ENCODE measurements around the gene METTL21C.

GRCh38 chr13:102698649-102698980 lies 3.8 kb upstream of the METTL21C start:
- TF ChIP-seq, protein P1, sequence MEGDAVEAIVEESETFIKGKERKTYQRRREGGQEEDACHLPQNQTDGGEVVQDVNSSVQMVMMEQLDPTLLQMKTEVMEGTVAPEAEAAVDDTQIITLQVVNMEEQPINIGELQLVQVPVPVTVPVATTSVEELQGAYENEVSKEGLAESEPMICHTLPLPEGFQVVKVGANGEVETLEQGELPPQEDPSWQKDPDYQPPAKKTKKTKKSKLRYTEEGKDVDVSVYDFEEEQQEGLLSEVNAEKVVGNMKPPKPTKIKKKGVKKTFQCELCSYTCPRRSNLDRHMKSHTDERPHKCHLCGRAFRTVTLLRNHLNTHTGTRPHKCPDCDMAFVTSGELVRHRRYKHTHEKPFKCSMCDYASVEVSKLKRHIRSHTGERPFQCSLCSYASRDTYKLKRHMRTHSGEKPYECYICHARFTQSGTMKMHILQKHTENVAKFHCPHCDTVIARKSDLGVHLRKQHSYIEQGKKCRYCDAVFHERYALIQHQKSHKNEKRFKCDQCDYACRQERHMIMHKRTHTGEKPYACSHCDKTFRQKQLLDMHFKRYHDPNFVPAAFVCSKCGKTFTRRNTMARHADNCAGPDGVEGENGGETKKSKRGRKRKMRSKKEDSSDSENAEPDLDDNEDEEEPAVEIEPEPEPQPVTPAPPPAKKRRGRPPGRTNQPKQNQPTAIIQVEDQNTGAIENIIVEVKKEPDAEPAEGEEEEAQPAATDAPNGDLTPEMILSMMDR (IDR thresholded peaks at IDR 0.05), result no peak
- TF ChIP-seq EP300 (IDR thresholded peaks at IDR 0.05) (no peak), POLR2A (IDR thresholded peaks at IDR 0.05) (no peak)
